ENCODE data around the gene C1orf216.

Gene C1orf216

GRCh38 chr1:35666216-35666615, 52.5 kb downstream of the C1orf216 start:
- H3K27ac ChIP-seq, result no peak overlapping the region
- H3K9ac ChIP-seq, result no peak overlapping the region
- no peak for TF ChIP-seq Cebpa-rat (IDR thresholded peaks at IDR 0.05)
- no peaks in the 10 kb centered on the region for H3K36me3 ChIP-seq
- H4K20me1 ChIP-seq, result no peaks in the 10 kb centered on the region
- peaks cover 0 to 10% (median 7%) of the 10 kb centered on the region in 10 experiments; a peak in 14 of 20 replicates for H3K4me1 ChIP-seq
- H3K9me3 ChIP-seq (replicated peaks in 1 of 11), result no peaks in the 10 kb centered on the region
- H3K4me3 ChIP-seq, result no peak overlapping the region
- H3K4me2 ChIP-seq, result no peak overlapping the region
- H3K27me3 ChIP-seq, result no peaks in the 10 kb centered on the region

Measured in BLaER1 treated with 17β-estradiol and CSF1 and Interleukin-3, amounts not matched to agents 10 nM and 100 nM (cell line).